ENCODE data around the gene F2RL3.

Gene F2RL3

GRCh38 chr19:16895467-16896145 is 6.8 kb downstream of the F2RL3 start:
- no peak for DNase-seq (ENCODE audit: low spot score)

DNA sequence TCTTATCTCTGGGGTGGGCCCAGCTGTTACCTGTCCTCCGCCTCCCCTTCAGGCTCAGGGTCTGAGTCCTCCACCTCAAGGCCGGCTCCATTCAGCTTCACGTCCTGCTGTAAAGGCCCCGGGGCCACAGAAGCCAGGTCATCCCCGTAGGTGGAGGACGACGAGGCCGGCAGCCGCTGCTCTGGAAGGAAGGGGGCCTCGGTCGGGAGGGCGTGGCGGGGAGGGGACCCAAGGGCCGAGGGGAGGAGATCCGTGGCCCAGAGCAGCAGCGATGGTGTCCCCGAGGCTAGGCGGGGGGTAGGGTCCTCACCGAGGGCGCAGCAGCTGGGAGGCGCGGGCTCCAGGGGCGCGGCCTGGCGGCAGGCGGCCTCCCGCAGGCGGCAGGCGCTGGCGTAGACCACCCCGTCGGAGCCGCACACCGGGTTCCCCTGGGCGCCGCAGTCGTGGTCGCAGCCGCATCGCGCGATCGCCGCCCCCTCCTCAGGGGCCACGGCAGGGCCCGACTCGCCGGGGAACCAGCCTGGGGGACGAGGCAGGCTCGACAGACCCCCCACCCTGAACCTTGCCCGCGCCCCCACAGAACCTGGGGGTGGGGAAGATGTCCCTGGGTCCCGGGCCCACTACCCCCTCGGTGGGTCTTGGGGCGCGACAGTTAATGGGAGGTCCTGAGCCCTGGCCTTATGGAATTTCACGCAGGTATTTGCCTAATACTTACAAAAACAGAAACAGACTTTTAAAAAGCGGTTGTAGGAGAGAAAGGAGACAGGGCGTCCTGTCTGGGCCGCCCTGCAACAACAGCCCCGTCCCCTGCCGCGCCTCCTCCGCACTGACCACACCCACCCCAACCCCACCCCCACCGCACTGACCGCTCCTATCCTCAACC is 7.6 kb downstream of the F2RL3 start:
- DNase-seq (ENCODE audit: low spot score), result no peak

GRCh38 chr19:16897029-16897855 is 8.4 kb downstream of the F2RL3 start:
- DNase-seq (ENCODE audit: low spot score), result peak; percentile 99

DNA sequence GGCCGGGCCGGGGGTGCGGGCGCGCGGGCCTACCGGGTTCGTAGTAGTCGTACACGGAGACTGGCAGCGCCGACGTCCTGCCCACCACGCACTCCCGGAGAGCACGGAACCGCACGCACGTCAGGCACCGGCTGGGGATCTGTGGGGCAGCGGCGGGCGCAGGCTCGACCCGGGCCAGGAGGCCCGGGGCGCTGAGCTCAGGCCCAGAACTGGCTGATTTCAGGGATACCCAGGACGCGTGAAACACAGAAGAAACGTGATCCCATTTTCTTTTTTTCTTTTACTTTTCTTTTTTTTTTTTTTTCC is 9.0 kb downstream of the F2RL3 start:
- no peak for DNase-seq (ENCODE audit: low spot score)

DNA sequence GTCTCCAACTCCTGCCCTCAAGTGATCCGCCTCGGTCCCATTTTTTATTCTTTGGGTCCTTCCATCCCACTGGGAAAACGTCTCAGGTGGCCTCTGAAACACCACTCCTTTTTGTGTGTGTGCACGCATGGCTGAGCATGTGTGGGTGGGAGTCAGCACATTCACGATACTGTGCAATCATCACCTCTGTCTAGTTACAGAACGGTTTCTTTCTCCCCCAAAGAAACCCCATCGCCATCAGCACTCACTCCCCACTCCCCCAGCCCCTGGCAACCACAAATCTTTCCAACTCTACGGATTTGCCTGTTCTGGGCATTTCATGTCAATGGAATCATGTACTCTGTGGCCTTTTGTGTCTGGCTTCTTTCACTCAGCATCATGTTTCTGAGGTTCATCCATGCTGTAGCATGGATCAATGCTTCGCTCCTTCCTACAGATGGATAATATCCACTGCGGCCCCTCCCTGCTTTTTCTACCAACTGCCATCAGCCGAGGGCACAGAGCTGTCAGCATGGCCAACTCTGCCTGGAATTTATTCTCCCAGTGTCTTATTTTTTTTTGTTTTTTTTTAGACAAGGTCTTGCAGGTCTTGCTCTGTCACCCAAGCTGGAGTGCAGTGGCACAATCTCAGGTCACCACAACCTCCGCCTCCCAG is 9.7 kb downstream of the F2RL3 start:
- no peak for DNase-seq (ENCODE audit: low spot score)

DNA sequence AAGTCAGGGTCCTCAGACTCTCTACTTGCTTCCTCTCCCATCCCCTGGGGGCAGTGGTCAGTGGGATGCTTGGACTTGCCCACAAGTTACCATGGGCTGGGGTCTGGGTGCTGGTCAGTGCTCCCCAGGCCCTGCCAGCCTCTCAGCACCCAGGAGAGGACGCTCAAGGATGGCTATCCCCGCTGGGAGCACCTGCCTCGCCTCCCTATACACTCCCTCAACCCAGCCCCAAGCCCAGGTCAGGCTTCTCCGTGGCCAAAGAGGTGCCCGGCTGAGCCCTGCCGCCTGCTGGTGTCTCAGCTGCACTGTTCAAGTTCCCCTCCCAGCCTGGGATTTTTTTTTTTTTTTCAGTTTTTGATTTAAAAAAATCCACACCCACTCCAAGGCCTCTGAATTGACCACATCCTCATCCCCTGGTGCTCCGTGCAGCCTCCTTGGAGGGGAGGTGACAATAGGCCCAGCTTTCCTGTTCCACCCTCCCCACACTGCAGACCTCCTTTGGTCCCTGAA is 10.8 kb downstream of the F2RL3 start:
- DNase-seq (ENCODE audit: low spot score), result peak; percentile 72

DNA sequence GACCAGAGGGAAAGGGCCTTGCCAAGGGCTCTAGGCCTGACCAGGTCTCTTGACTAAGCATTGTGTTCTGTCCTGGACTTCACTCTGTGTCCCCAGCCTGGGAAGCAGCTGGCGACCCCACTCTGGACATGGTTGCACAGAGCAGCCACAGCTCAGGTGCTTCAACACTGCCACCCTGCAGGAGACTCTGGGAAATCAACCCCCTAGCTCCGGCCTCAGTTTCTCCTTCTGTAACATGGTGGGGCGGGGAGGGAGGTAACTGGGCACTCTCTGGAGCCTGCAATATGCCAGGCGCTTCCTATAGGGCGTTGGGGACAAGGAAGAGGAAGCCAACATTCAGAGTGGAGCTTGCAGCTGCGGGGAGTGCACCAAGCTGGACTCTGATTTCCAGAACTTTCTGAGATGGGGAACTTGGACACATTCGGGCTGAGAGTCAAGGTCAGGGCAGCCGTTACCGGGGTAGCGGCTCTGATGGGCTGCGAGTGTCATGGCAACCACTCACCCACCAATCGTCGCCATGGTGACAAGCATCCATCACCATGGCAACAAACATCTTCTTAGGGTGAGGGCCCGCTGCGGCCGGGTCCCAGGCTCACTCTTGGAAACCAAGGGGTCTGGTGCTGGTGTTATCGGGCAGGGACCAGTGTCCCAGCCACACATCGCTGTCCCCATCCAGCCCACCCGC is 12.8 kb downstream of the F2RL3 start:
- no peak for DNase-seq (ENCODE audit: low spot score)

DNA sequence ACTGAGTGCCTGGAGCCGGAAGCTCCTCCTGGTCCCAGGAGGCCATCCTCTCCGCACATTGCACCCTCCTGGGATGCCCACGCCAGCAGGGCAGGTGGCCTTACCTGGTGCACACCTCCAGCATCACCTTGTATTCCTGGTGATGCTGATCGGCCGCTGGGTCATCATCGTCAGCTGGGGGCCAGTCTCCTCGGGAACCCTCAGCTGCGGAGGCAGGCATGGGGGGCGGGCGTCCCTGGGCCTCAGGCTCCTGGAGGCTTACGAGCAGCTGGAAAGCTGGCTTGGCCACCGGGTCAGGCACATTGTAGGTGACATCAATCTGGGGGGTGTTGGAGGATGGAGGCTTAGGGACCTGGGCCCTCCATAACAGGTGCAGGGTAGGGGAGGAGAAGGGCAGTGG is 13.7 kb downstream of the F2RL3 start:
- no peak for DNase-seq (ENCODE audit: low spot score)

- DNase-seq (ENCODE audit: low spot score), result no peak
Observed at GRCh38 chr19:16903347-16903746, 14.5 kb downstream of the F2RL3 start.

GRCh38 chr19:16904599-16904998 is 15.8 kb downstream of the F2RL3 start:
- no peak for DNase-seq (ENCODE audit: low spot score)

GRCh38 chr19:16908759-16909158 is 20.0 kb downstream of the F2RL3 start:
- DNase-seq (ENCODE audit: low spot score), result no peak

DNA sequence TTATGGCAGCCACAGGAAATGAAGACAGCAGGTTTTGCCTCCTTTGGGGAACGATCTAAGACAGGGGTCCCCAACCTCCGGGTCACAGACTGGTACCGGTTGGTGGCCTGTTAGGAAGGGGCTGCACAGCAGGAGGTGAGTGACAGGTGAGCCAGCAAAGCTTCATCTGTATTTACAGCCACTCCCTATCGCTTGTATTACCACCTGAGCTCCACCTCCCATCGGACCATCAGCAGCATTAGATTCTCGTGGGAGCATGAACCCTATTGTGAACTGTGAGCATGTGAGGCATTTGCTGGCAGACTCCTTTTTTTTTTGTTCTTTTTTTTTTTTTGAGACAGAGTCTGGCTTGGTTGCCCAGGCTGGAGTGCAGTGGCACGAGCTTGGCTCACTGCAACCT is 22.2 kb downstream of the F2RL3 start:
- no peak for DNase-seq (ENCODE audit: low spot score)

DNA sequence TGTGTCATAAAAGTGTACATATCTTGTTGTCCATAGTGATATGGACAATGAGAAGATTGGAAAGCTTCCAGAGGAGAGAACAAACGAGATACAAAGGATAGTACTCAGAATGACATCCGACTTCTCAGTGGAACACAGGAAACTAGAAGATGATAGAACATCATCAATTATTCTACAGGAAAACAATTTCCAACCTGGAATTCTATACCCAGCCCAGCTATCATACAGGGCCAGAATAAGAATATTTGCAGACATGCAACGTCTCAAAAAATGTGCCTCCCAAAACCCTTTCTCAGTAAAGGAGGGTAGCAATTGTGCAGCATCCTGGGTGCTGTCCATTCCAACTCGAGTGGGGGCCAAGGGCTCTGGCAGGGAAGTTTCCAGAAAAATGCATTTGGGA is 24.0 kb downstream of the F2RL3 start:
- DNase-seq (ENCODE audit: low spot score), result no peak

DNA sequence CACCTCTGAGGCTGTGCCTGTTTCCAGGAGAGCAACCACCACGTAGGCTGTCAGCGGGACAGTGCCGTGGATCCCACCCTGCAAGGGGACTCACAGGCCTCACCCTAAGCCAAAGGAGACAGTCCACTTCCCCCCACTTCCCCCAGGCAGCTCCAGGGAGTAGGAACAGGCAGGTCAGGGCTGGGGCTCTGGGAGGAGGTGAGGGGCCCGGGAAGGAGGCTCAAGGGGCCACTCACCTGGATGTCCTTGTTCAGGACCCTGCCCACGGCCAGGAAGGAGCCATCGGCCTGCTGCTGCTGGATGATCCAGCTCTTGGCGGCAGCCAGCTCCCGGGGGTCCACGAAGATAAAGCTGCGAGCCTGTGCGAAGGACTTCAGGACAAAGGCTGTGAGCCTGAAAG is 25.6 kb downstream of the F2RL3 start:
- DNase-seq (ENCODE audit: low spot score), result no peak

GRCh38 chr19:16915135-16915534 is 26.3 kb downstream of the F2RL3 start:
- peak; percentile 4 for DNase-seq (ENCODE audit: low spot score)

GRCh38 chr19:16915734-16916133 is 26.9 kb downstream of the F2RL3 start:
- DNase-seq (ENCODE audit: low spot score), result no peak

DNA sequence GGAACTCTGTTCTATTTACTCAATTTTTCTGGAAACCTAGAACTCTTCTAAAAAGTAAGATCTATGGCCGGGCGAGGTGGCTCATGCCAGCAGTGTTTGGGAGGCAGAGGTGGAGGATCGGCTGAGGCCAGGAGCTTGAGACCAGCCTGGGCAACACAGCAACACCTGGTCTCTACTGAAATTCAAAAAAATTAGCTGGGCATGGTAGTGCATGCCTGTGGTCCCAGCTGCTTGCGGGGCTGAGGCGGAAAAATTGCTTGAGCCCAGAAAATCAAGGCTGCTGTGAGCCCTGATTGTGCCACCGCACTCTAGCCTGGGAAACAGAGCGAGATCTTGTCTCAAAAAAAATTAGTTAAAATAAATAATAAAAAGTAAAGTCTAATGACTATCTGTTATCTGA is 28.6 kb downstream of the F2RL3 start:
- DNase-seq (ENCODE audit: low spot score), result no peak

- no peak for DNase-seq (ENCODE audit: low spot score)
Observed at GRCh38 chr19:16919496-16919895, 30.7 kb downstream of the F2RL3 start.

GRCh38 chr19:16920816-16921529 is 32.2 kb downstream of the F2RL3 start:
- peak; percentile 78 for DNase-seq (ENCODE audit: low spot score)

DNA sequence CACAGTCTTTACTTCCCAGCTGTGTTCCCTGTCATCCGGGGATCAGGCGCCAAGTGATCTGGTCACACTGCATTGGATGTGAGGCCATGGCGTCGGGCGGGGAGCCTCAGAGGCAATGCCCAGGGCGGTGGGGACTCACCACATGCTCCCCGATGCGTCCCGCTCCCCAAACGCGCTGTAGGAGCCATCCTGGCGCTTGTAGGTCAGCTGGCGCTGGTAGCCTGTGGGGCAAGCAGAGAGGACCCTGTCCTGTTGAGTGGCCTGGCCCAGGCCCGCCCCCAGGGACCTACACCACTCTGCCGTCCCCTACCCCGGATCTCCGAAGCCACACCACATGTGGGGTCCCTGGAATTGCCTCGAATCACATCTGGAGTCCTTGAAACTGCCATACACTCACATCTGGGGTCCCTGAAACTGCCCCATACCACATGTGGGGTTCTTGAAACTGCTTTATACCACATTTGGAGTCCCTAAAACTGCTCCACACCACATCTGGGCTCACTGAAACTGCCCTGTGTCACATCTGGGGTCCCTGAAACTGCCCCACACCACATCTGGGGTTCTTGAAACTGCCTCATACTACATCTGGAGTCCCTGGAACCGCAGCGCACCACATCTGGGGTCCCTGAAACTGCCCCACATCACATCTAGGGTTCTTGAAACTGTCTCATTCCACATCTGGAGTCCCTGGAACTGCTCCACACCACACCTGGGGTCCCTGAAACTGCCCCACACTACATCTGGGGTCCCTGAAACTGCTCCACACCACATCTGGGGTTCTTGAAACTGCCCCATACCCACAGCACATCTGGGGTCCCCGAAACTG is 33.2 kb downstream of the F2RL3 start:
- DNase-seq (ENCODE audit: low spot score), result peak; percentile 8

Measured in AG20443 (cell line).